ENCODE measurements around the gene MARCHF4. TPM values are rescaled to one million over a fixed set of nuclear protein-coding genes. Genes with fewer than 3 reads are reported as not detected.

Gene MARCHF4
- under 1 TPM in 5 of 10 donors, not detected in 5; 0.04 to 0.12 (median 0.07) TPM for polyA plus RNA-seq (ENCODE audit: insufficient read length in 10 of 10)
- long read RNA-seq, donor 1 = 0 reads
- long read RNA-seq, donor 2 = 0 reads
- long read RNA-seq, donor 3 = 0 reads
- long read RNA-seq, donor 4 = 0 reads
- long read RNA-seq, donor 5, full-length matches to known transcripts = 1 of 1 reads
- long read RNA-seq, donor 5, partial matches to known transcripts = 0 of 1 reads
- long read RNA-seq, donor 5, other reads (novel, unspliced or antisense) = 0 of 1 reads
- long read RNA-seq, donor 6 = 0 reads
- long read RNA-seq, donor 7 = 0 reads
- long read RNA-seq, donor 8 = 0 reads
- long read RNA-seq, donor 9 = 0 reads

GRCh38 chr2:216371721-216372702 is at the start of gene MARCHF4:
TSS of gene MARCHF4 (minus strand) at chr2:216372483. CDS start at chr2:216370260, 2,223 bp downstream.
- DNase-seq = peak; percentile 78 to 91 (median 86)

GRCh38 chr2:216420367-216421101 is 48.3 kb upstream of the MARCHF4 start:
- peak in 2 of 3 donors; percentile 20 to 35 for DNase-seq

- no peak for DNase-seq
Observed at GRCh38 chr2:216418981-216419380, 46.7 kb upstream of the MARCHF4 start.

- DNase-seq = no peak
Observed at GRCh38 chr2:216416571-216417307, 44.5 kb upstream of the MARCHF4 start.

GRCh38 chr2:216415541-216415940 is 43.3 kb upstream of the MARCHF4 start:
- peak in 2 of 3 donors; percentile 42 to 58 for DNase-seq

- DNase-seq = no peak
Observed at GRCh38 chr2:216414772-216415319, 42.6 kb upstream of the MARCHF4 start.

- DNase-seq = no peak
Observed at GRCh38 chr2:216413882-216414281, 41.6 kb upstream of the MARCHF4 start.

GRCh38 chr2:216412022-216412999 is 40.0 kb upstream of the MARCHF4 start, which contains the start of gene SMARCAL1:
TSS of gene SMARCAL1 (plus strand) at chr2:216412484. CDS start at chr2:216414705, 2,221 bp downstream.
- DNase-seq = peak; percentile 99 to 100 (median 100)

GRCh38 chr2:216410550-216410949 is 38.3 kb upstream of the MARCHF4 start:
- DNase-seq = no peak

- no peak for DNase-seq
Observed at GRCh38 chr2:216408426-216409290, 36.4 kb upstream of the MARCHF4 start.

- DNase-seq = no peak
Observed at GRCh38 chr2:216406826-216407225, 34.5 kb upstream of the MARCHF4 start.

- DNase-seq = no peak
Observed at GRCh38 chr2:216405588-216405987, 33.3 kb upstream of the MARCHF4 start.

GRCh38 chr2:216404010-216404618 is 31.8 kb upstream of the MARCHF4 start:
- no peak for DNase-seq

- no peak for DNase-seq
Observed at GRCh38 chr2:216402751-216403150, 30.5 kb upstream of the MARCHF4 start.

GRCh38 chr2:216399621-216400020 is 27.3 kb upstream of the MARCHF4 start:
- no peak for DNase-seq

- DNase-seq = no peak
Observed at GRCh38 chr2:216394881-216395280, 22.6 kb upstream of the MARCHF4 start.

- DNase-seq = no peak
Observed at GRCh38 chr2:216392945-216393840, 20.9 kb upstream of the MARCHF4 start.

Data from muscle of back (tissue), 13 donors.